GM21447 (cell line): ENCODE data around the gene STRIP1.
"Not testable (repeated sequence)": the region's sequence is repeated elsewhere in the genome, so short reads cannot be mapped to it uniquely, and the experiment has no call there.

Experiments used
- ATAC-seq: cut with Tn5 transposase; IDR thresholded peaks from one replicate; pipeline ENCODE4 v1.9.1; 2021; ENCODE audit not compliant: unreplicated experiment

Gene STRIP1

GRCh38 chr1:110068646-110069403 is 34.4 kb downstream of the STRIP1 start:
- no peak for ATAC-seq

- no peak for ATAC-seq
Measured at GRCh38 chr1:110069404-110070281, 35.2 kb downstream of the STRIP1 start.

- no peak for ATAC-seq
Measured at GRCh38 chr1:110070282-110070669, 35.9 kb downstream of the STRIP1 start.

- ATAC-seq = no peak
Measured at GRCh38 chr1:110070671-110071242, 36.3 kb downstream of the STRIP1 start, which contains the start of gene ALX3. Gene ALX3 (minus strand): TSS chr1:110070672. CDS start chr1:110070612, 60 bp downstream.

GRCh38 chr1:110074166-110074565 is 39.7 kb downstream of the STRIP1 start:
- ATAC-seq = no peak

GRCh38 chr1:110076789-110077500 is 42.5 kb downstream of the STRIP1 start:
- no peak for ATAC-seq

- ATAC-seq = not testable (repeated sequence)
Measured at GRCh38 chr1:110079995-110080394, 45.6 kb downstream of the STRIP1 start.

- no peak for ATAC-seq
Measured at GRCh38 chr1:110081061-110081460, 46.6 kb downstream of the STRIP1 start.

GRCh38 chr1:110082477-110082876 is 48.1 kb downstream of the STRIP1 start:
- ATAC-seq = no peak

- no peak for ATAC-seq
Measured at GRCh38 chr1:110083061-110083865, 48.8 kb downstream of the STRIP1 start.

- ATAC-seq = no peak
Measured at GRCh38 chr1:110083866-110084226, 49.4 kb downstream of the STRIP1 start.

GRCh38 chr1:110084227-110085078 is 50.0 kb downstream of the STRIP1 start:
- ATAC-seq = no peak

GRCh38 chr1:110085671-110086070 is 51.2 kb downstream of the STRIP1 start:
- ATAC-seq = no peak

GRCh38 chr1:110086961-110087360 is 52.5 kb downstream of the STRIP1 start:
- ATAC-seq = no peak

GRCh38 chr1:110087812-110088738 is 53.7 kb downstream of the STRIP1 start:
- ATAC-seq = peak; percentile 76

GRCh38 chr1:110088739-110089316 is 54.4 kb downstream of the STRIP1 start:
- ATAC-seq = no peak

GRCh38 chr1:110089561-110090275 is 55.3 kb downstream of the STRIP1 start:
- no peak for ATAC-seq
